ENCODE data around the gene MAB21L2.

The MAB21L2 gene

GRCh38 chr4:150624055-150624454, 42.1 kb downstream of the MAB21L2 start:
- DNase-seq = no peak

GRCh38 chr4:150625033-150625432, 43.1 kb downstream of the MAB21L2 start:
- DNase-seq = no peak

- no peak for DNase-seq
Measured at GRCh38 chr4:150628073-150628472, 46.1 kb downstream of the MAB21L2 start.

- DNase-seq = no peak
Measured at GRCh38 chr4:150632639-150633038, 50.7 kb downstream of the MAB21L2 start.
